GM19239 (cell line): Measurements from ENCODE around the gene MYRFL.
"Not testable (repeated sequence)": the region's sequence is repeated elsewhere in the genome, so short reads cannot be mapped to it uniquely, and the experiment has no call there.

Experiments
- DNase-seq: peaks from one replicate; pipeline ENCODE4 v3.0.0; 2011; ENCODE audit warnings: low spot score; ENCODE audit not compliant: insufficient read length
- FAIRE-seq: peaks from 2 replicates; lab custom pipeline; 2011; peaks lifted over from hg19 to GRCh38; lab: Jason Lieb, UNC

MYRFL gene

DNA sequence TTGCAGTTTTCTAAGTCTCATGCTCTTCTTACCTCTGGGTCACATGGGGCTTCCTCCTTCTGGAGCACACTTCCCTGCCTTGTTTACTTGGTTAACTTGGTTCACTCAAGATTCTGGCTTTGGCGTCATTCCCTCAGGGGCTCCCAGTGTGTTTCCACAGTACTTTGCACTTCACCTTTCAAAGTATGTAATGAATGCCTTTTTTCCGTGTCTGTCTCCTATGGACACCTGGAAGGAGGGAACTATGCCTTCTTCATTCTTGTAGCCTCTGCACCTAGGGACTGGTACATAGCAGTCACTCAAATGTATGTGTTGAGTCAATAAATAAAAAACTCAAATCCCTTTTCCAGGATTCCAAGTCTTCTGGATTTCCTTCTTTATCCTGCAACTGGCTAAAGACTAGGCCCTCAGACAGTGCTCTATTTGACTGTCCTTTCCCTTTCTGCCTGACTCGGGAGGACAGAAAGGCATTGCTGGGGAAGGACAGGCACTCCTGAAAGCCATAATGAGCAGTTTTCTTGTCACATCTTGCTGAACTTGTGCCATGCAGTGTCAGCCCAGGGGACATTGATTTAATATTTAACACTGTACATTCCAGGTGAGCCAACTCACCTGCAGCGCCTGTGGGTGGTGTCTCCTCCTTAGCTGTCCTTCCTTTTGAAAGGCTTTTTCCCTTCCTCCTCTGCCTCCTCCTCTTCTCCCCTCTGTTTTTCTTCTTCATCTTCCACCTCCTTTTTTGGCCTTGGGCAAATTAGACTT is 12.8 kb downstream of the MYRFL start:
- DNase-seq (no peak), FAIRE-seq (no peak)

DNA sequence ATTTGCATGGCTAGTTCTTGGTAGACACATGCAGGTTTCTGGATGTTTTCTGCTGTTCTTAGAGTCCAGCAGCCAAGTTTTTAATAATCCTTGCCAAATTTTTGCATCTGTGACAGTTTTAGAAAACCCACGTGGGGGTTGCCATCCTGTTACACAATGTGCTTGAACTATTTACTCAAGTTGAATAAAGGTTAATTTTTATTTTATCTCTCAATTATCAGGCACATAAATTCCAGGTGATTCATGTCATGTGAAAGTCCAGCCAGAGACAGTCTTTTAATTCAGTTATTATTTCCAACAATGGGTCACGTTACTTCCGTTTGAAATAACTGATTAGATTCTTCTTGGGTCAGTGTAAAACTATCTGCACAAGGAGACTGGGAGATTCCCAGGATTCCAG is 15.7 kb downstream of the MYRFL start:
- no peak for DNase-seq
- FAIRE-seq = no peak

DNA sequence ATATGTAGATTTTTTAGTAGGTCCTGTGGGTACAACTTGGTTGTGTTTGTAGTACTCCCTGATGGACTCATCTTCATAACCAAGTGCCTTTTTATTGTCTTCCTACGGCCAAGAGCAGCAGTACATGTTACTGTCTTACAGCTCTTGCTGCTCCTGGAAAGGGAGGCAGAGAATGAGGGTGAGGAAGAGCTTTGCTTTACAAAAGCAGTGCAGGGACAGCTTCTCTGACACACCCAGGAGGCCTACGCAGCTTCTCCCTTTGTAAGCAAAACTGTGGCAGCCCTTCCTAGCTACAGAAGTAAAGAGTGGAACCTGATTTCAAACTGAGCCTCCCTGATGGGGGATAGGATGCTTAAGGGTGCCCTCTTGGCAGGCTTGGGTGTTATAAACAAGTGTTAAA is 18.6 kb downstream of the MYRFL start:
- FAIRE-seq (no peak), DNase-seq (no peak)

DNA sequence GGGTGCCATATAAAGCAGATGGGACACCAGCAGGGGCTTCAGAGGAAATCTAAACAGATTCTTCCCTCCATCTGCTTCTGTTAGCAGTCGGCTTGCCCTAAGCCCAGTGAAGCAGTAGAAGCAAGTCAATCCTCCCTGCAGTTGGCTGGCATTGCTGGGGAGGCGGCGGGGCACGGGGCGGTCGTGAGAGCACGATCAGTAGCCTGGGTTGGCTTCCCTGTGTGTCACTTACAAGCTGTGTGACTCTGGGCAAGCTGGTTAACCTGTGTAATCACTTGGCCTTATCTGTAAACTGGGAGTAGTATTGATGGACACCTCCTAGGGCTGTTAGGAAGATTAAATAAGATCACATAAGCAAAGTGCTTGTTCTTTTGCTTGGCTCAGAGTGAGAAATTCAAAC is 19.4 kb downstream of the MYRFL start:
- no peak for FAIRE-seq

DNA sequence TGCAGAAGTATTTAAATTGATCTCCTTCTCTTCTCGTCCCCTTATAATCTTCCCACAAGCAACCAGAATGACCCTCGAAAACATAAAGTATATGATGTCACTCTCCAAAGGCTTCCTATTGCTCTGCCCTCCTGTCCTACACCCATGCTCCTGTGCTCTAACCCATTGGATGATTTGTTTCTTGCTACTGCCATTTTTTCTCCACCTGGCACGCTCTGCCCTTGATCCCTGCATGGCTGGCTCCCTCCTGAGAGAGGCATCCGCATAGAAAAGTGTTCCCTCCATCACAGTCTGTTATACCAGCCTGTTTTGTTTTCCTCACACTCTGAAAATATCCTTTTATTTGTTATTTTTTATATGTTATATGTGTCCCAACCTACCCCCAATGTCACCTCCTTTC is 19.8 kb downstream of the MYRFL start:
- FAIRE-seq = no peak
- DNase-seq = no peak

More for the DNA sequence above, 19.4 kb downstream of the MYRFL start:
- no peak for DNase-seq

DNA sequence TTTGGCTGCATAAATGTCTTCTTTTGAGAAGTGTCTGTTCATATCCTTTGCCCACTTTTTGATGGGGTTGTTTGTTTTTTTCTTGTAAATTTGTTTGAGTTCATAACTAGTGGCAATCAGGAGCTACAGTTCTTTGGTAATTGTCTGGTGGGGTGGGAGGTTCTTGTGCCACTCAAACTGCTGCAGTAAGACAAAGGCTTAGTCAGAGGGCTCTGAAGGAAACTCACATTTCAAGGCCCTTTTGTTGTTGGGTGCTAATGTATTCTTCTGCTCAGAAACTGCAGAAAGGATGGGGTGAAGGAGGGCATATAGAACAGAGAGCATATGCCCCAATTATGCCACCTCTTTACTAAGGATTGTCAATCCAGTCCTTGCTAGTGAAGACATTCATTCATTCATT is 21.9 kb downstream of the MYRFL start:
- DNase-seq = no peak
- no peak for FAIRE-seq

DNA sequence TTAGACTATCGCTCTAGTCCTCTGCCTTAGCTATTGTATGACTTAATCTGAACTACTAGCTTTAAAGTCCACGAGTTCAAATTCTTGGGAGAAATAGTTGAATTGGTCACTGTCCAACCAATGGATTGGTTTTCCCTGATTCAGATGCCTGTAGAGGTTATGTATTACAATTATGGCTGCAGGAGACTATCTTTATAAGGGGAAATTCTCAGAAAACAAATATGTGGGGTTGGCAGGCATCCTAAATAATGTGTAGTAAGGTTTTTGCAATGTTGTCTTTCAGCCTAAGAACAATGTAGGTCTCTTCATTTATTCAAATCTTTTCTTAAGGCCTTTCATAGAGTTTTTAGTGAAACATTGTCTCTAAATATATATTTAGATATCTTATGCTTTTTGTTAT is 26.9 kb downstream of the MYRFL start:
- FAIRE-seq (no peak), DNase-seq (no peak)

DNA sequence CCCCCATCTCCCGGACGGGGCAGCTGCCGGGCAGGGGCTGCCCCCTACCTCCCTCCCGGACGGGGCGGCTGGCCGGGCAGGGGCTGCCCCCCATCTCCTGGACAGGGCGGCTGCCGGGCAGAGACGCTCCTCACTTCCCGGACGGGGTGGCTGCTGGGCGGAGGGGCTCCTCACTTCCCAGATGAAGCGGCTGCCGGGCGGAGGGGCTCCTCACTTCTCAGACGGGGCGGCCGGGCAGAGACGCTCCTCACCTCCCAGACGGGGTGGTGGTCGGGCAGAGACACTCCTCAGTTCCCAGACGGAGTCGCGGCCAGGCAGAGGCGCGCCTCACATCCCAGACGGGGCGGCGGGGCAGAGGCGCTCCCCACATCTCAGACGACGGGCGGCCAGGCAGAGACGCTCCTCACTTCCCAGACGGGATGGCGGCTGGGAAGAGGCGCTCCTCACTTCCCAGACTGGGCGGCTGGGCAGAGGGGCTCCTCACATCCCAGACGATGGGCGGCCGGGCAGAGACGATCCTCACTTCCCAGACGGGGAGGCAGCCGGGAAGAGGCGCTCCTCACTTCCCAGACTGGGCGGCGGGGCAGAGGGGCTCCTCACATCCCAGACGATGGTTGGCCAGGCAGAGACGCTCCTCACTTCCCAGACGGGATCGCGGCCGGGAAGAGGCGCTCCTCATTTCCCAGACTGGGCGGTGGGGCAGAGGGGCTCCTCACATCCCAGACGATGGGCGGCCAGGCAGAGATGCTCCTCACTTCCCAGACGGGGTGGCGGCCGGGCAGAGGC is 28.3 kb downstream of the MYRFL start:
- not testable (repeated sequence) for DNase-seq, FAIRE-seq

DNA sequence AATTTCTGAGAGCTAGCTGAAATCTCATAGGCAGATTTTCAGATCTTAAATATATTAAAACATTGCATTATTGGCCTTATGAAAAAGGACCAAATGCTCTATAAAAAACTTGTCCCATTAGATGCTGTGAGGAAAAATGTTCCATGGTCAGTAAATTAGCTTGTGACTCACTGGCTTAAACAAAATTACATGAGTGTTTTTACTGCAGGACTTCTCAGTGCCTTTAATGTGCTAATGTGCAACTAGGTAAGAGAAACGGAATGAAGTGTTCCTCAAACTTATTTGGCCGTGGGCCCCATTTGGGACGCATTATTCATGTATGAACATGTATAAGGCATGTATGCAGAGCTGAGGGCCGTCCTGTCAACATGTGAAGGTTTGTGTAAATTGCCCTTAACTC is 41.7 kb downstream of the MYRFL start:
- no peak for DNase-seq
- FAIRE-seq = no peak

DNA sequence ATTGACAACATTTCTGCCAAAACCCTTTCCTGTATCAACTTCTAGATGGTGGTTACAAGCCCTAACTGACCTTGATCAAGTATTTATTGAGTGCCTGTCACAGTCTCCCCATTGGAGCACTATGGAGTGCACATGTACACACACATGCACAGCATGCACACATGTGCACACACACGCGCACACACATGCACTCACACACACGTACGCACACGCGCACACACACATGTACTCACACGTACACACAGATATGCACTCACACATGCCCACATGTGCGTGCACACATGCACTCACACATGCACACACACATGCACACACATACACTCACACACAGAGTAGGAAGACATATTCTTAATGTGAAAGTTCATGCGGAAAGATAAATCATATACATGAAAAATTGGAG is 43.7 kb downstream of the MYRFL start:
- DNase-seq (no peak), FAIRE-seq (no peak)

DNA sequence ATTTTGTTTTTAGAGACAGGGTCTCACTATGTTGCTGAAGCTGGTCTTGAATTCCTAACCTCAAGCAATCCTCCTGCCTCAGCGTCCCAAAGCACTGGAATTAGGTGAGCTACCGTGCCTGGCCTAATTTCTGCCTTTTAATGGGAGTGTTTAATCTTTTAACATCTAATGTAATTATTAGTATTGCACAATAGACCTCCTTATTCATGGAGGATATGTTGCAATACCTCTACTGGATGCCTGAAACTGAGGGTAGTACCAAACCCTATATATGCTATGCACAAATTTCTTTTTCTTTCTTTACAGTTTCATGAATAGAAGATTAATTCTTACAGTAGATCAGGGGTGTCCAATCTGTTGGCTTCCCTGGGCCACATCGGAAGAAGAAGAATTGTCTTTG is 47.8 kb downstream of the MYRFL start:
- DNase-seq = no peak
- FAIRE-seq = no peak

DNA sequence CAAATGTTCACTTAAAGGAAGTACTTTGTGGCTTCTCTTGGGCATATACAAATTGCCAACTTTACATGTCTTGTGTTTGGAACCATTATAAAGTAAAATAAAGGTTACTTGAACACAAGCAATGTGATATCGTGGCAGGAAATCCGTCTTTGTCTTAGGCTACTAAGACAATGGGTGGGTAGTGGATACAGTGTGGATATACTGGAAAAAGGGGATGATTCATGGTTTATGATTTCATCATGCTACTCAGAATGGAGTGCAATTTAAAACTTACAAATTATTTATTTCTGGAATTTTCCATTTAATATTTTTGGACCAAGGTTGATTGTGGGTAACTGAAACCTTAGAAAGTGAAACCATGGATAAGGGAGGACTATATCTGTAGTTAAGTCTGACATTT is 48.4 kb downstream of the MYRFL start:
- FAIRE-seq (no peak), DNase-seq (no peak)

DNA sequence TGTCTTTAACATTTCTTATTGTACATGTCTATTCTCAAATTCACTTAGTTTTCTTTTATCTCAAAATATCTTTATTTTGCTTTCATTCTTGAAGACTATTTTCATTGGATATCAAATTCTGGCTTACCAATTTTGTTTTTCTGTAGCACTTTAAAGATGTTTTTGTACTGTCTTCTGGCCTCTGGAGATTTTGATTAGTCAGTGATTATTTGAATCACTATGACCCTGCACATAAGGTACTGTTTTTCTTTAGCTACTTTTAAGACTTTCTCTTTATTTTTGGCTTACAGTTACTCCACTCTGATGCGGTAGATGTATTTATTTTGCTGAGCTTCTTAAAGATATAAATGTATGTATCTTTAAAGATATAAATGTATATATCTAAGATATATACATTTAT is 49.6 kb downstream of the MYRFL start:
- DNase-seq (no peak), FAIRE-seq (no peak)

DNA sequence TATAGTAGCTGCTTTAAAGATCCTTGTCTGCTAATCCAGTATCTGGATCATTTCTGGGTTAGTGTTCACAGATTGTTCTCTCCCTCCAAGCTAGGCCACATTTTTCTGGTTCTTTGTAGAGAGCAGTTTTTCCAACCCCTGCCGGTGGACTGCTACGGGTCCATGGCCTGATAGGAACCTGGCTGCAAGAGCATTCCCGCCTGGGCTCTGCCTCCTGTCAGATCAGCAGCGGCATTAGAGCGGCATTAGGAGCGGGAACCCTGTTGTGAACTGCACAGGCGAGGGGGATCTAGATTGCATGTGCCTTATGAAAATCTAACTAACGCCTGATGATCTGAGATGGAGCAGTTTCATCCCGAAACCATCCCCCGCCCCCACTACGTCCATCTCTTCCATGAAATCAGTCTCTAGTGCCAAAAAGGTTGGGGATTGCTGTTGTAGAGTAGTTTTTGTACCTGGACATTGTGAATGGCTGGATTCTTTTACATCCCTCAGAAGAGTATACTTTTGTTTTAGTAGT is 50.4 kb downstream of the MYRFL start:
- no peak for FAIRE-seq
- no peak for DNase-seq

DNA sequence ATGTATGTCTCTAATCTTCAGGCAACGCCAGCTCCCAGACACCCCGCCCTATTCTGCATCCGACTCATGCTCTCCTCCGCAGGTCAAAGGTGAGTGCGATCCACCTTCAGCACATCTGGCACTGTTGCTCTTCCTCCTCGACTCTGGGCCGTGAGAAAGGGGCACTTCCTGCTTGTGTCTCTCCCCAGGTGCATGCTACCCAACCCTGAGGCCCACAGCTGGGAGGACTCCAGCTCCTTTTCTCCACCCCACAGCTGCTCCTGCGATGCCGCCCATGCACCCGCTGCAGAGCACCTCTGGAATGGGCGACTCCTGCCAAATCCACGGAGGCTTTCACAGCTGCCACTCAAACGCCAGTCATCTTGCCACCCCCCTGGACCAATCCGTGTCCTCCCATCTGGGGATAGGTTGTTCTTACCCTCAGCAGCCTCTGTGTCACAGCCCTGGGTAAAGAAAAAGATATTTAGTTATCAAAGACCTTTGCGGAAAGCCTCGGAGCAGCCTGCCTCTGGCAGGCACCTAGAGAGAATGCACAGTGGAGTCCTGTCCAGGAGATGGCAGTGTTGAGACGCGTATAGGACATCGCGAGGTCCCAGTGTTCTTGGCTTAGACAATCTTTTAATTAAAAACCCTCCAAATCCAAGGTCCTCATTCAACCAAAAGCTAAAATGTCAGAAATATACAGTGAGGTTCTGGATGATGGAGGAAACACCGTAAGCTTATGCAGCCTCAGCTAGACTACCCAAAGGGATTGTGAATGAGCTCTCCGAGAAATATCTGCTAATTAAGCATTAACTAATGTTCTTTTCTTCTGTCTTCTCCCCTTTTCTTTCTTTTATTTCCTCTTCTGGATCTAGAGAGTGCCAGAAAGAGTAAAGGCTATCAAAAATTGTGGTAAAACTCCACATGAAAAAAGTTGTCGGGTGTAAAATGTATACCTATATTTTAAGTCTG is 54.3 kb downstream of the MYRFL start:
- peak; percentile 58 for DNase-seq
- FAIRE-seq = peak; percentile 58

DNA sequence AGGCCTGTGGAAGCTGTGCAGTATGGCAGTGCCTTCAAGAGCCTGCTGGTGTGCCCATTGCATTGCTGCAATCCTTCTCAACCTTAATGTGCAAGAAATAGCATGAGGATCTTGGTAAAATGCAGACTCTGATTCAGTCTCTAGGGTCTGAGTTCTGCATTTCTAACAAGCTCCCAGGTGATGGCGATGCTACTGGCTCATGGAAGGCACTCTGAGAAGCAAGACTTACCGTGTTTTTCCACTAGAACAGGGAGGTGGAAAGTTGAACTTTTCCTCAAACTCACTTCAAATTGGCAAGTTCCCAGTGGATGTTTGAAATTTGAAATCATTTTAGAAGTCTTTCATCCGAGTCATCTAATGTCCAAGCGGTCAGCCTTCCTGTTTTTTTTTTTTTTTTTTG is 55.5 kb downstream of the MYRFL start:
- no peak for FAIRE-seq
- DNase-seq = no peak

DNA sequence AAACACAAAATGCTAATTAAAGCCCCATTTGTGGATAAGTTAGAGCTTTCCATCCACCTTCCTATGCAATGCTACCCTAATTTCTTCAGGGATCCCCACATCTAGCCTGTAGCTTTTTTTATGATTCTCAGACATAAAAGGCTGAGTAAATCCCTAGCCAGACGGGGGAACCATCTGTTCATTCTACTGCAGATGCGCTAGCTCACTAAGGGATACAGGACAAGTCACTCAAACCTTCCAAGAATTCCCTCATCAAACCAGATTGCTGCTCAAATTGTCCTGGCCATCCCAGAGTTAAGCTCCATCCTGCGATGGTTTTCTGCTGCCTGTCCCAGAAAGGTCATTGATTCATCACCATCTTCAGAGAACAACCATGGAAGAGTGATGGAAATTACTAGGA is 56.7 kb downstream of the MYRFL start:
- no peak for FAIRE-seq
- DNase-seq = no peak

DNA sequence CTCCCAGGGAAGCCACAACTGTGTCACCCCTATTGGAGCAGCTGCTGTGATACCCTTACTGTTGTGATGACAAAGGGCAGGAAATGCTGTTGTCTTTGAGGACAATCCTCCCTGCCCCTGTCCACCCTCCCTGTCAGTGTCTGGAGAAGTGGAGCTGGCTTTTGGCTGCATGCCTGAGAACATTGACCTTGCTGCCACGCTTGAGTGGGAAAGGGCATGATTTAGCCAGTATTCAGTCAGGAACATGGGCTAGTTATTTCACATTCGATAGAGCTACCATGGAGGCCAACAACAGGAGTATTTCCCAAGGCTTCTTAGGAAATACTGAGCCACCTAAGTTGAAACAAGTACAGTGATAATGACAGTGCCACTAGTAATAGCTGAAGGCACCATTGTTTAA is 59.4 kb downstream of the MYRFL start:
- no peak for FAIRE-seq
- no peak for DNase-seq

DNA sequence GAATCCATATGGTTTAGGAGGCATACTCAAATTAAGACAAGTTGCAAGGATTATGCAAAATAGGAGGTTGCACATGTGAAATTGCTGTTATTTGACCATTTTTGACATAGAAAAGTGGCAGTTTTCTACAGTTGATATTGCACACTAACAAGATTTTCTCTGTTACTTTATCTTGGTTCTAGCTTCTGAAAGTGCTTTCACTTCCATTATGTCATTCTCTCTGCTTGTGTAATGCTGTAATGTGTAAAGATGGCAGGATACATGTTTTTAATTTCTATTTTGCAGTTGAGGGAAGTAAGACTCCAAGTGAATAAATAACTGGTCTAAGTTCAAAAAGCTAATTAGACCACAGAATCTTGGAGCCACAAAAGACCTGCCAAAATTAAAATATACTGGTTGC is 60.6 kb downstream of the MYRFL start:
- DNase-seq = no peak
- no peak for FAIRE-seq

DNA sequence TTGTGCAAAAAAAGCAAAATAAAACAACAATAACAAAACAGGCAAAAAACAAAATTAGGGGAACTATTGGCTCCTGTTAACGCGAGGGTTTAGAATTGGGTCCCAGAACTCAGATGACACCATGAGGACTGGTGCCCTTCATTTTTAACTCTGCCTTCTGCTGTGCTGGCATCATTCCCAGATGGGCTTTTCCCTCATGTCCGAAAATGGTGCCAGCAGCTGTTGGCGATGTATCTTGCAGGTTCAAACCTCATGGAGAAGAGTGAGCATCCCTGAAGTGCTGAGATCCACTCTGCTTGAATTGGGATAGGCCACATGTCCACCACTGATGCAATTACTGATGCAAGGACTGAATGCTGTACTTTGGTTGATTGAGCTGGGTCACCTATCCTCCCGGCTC is 61.1 kb downstream of the MYRFL start:
- DNase-seq (no peak), FAIRE-seq (no peak)
